ENCODE data around the gene RASSF3. TPM values are rescaled to one million over a fixed set of nuclear protein-coding genes. Genes with fewer than 3 reads are reported as not detected.

RASSF3 gene
- total RNA-seq, 2 donors from 2014 or later: 40.6 to 55.7 TPM

- TF ChIP-seq POLR2AphosphoS5 (IDR thresholded peaks at IDR 0.05) (no peak), POLR2A (IDR thresholded peaks at IDR 0.05) (no peak), CTCF (IDR thresholded peaks at IDR 0.05) (no peak)
- intact Hi-C loops (cut with DNase I): no loop called here
- 80% methylated on average over 2 of the region's 2 CpGs for WGBS
- Histone ChIP-seq H3K9me3 (no peaks in the 10 kb centered on the region), H3K27me3 (replicated peaks; ENCODE audit: insufficient read depth) (no peaks in the 10 kb centered on the region), H3K27ac (no peak overlapping the region), H3K36me3 (peaks cover 5 to 12% of the 10 kb centered on the region in 2 donors), H3K4me3 (no peak overlapping the region), H3K4me1 (replicated peaks) (no peaks in the 10 kb centered on the region)
- no peak for DNase-seq (ENCODE audit: low spot score)
Observed at GRCh38 chr12:64739778-64740177, 129.5 kb downstream of the RASSF3 start.

- Histone ChIP-seq H3K4me1 (replicated peaks) (no peaks in the 10 kb centered on the region), H3K9me3 (no peaks in the 10 kb centered on the region), H3K27me3 (replicated peaks; ENCODE audit: insufficient read depth) (no peaks in the 10 kb centered on the region), H3K36me3 (peaks cover 5 to 12% of the 10 kb centered on the region in 2 donors), H3K4me3 (no peak overlapping the region), H3K27ac (no peak overlapping the region)
- intact Hi-C loops (cut with DNase I): no loop called here
- 79% methylated on average over 2 of the region's 2 CpGs for WGBS
- TF ChIP-seq POLR2AphosphoS5 (IDR thresholded peaks at IDR 0.05) (no peak), POLR2A (IDR thresholded peaks at IDR 0.05) (no peak), CTCF (IDR thresholded peaks at IDR 0.05) (no peak)
- no peak for DNase-seq (ENCODE audit: low spot score)
Observed at GRCh38 chr12:64740646-64741045, 130.4 kb downstream of the RASSF3 start.

GRCh38 chr12:64742416-64742815 lies 132.1 kb downstream of the RASSF3 start:
- no peak for TF ChIP-seq CTCF (IDR thresholded peaks at IDR 0.05)
- no peak for TF ChIP-seq POLR2AphosphoS5 (IDR thresholded peaks at IDR 0.05)
- TF ChIP-seq POLR2A (IDR thresholded peaks at IDR 0.05): no peak
- intact Hi-C loops (cut with DNase I): no loop called here
- no peaks in the 10 kb centered on the region for H3K9me3 ChIP-seq
- no peak overlapping the region for H3K4me3 ChIP-seq
- no peak overlapping the region for H3K27ac ChIP-seq
- no peaks in the 10 kb centered on the region for H3K27me3 ChIP-seq (replicated peaks; ENCODE audit: insufficient read depth)
- no peak for DNase-seq (ENCODE audit: low spot score)
- H3K36me3 ChIP-seq: peaks cover 0 to 12% of the 10 kb centered on the region in 2 donors
- 95% methylated on average over 3 of the region's 3 CpGs for WGBS
- H3K4me1 ChIP-seq (replicated peaks): no peaks in the 10 kb centered on the region

GRCh38 chr12:64743206-64743605 lies 132.9 kb downstream of the RASSF3 start:
- 96% methylated on average over 3 of the region's 3 CpGs for WGBS
- Histone ChIP-seq H3K27me3 (replicated peaks; ENCODE audit: insufficient read depth) (no peaks in the 10 kb centered on the region), H3K4me1 (replicated peaks) (no peaks in the 10 kb centered on the region), H3K27ac (no peak overlapping the region), H3K36me3 (peaks cover 0 to 12% of the 10 kb centered on the region in 2 donors), H3K9me3 (no peaks in the 10 kb centered on the region), H3K4me3 (no peak overlapping the region)
- no peak for DNase-seq (ENCODE audit: low spot score)
- intact Hi-C loops (cut with DNase I): no loop called here
- TF ChIP-seq CTCF (IDR thresholded peaks at IDR 0.05) (no peak), POLR2A (IDR thresholded peaks at IDR 0.05) (no peak), POLR2AphosphoS5 (IDR thresholded peaks at IDR 0.05) (no peak)

GRCh38 chr12:64744422-64745258 lies 134.3 kb downstream of the RASSF3 start:
- Histone ChIP-seq H3K36me3 (peaks cover 0 to 12% of the 10 kb centered on the region in 2 donors), H3K27me3 (replicated peaks; ENCODE audit: insufficient read depth) (no peaks in the 10 kb centered on the region), H3K27ac (no peak overlapping the region), H3K4me1 (replicated peaks) (no peaks in the 10 kb centered on the region), H3K9me3 (no peaks in the 10 kb centered on the region), H3K4me3 (no peak overlapping the region)
- WGBS: 72% methylated on average over 5 of the region's 5 CpGs
- intact Hi-C loops (cut with DNase I): no loop called here
- TF ChIP-seq POLR2AphosphoS5 (IDR thresholded peaks at IDR 0.05) (no peak), CTCF (IDR thresholded peaks at IDR 0.05) (no peak), POLR2A (IDR thresholded peaks at IDR 0.05) (no peak)
- no peak for DNase-seq (ENCODE audit: low spot score)
